ENCODE measurements around the gene CSRNP3.

GRCh38 chr2:165587335-165587938, 117.9 kb downstream of the CSRNP3 start:
- TF ChIP-seq CTCF (conservative IDR thresholded peaks at IDR 0.05; ENCODE audit: low read length) (no peak), EZH2phosphoT487 (IDR thresholded peaks at IDR 0.05; ENCODE audit: borderline replicate concordance) (no peak)

Measured in Loucy (cell line).